Measurements from ENCODE around the gene CNOT4.

CNOT4 gene

DNA sequence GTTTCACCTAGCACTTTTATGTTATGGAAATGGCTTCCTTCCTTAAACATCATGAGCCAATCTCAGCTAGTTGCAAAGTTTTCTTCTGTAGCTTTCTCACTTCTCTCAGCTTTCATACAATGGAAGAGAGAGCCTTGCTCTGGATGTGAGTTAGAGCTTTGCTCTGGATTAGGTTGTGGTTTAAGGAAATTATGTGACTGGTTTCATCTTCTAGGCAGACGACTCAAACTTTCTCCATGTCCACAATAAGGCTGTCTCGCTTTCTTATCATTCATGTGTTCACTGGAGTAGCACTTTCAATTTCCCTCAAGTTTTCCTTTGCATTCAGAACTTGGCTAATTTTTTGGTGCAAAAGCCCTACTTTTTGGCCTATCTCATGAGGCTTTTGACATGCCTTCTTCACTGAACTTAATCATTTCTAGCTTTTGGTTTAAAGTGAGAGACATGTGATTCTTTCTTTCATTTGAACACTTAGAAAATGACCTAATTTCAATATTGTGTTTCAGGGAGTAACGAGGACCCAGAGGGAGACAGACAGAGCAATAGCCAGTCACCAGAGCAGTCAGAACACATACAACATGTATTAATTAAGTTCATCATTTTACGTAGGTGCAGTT is 49.8 kb downstream of the CNOT4 start:
- Mint-ChIP-seq H3K4me3 (no peak overlapping the region), H3K9me3 (peaks cover 20% of the 10 kb centered on the region), H3K27ac (no peak overlapping the region), H3K27me3 (ENCODE audit: low read depth, poor library complexity) (no peaks in the 10 kb centered on the region), H3K4me1 (peaks cover 23% of the 10 kb centered on the region), H3K36me3 (ENCODE audit: low read depth) (peaks cover 30% of the 10 kb centered on the region)
- DNase-seq: no peak
- TF ChIP-seq, protein P1, sequence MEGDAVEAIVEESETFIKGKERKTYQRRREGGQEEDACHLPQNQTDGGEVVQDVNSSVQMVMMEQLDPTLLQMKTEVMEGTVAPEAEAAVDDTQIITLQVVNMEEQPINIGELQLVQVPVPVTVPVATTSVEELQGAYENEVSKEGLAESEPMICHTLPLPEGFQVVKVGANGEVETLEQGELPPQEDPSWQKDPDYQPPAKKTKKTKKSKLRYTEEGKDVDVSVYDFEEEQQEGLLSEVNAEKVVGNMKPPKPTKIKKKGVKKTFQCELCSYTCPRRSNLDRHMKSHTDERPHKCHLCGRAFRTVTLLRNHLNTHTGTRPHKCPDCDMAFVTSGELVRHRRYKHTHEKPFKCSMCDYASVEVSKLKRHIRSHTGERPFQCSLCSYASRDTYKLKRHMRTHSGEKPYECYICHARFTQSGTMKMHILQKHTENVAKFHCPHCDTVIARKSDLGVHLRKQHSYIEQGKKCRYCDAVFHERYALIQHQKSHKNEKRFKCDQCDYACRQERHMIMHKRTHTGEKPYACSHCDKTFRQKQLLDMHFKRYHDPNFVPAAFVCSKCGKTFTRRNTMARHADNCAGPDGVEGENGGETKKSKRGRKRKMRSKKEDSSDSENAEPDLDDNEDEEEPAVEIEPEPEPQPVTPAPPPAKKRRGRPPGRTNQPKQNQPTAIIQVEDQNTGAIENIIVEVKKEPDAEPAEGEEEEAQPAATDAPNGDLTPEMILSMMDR (IDR thresholded peaks at IDR 0.05): no peak

DNA sequence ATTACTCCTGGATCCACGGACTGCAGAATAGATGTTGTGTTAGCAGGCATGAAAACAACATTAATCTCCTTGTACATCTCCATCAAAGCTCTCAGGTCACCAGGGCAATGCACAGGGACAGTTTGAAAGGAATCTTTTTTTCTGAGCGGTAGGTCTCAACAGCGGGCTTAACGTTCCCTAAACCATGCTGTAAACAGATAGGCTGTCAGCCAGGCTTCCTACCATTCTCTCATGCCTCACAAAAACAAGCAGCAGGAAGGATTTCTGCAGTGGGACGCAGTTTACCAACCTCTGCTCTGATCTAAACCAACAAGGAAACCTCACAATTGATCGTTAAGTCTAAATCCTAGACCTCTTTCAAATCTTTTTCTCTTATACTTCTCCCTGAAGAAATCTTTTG is 50.8 kb downstream of the CNOT4 start:
- no peak for DNase-seq
- H3K4me3 Mint-ChIP-seq: no peak overlapping the region

DNA sequence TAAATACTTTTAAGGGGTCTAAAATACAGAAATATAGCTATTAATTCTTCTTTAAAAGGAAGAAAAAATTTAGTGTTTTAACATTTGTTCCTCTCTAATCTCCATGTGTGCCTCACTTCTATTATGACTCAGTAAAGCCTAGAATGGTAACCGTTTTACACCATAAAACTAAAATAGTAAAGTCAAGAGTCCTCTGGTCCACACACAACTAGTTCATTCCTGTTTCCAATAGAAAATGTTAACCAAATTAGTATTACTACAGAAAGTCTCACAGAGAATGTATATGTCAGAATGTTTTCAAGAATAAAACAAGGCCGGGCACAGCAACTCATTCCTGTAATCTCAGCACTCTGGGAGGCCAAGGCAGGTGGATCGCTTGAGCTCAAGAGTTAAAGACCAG is 55.8 kb downstream of the CNOT4 start:
- DNase-seq: no peak
- TF ChIP-seq, protein P1 (IDR thresholded peaks at IDR 0.05): no peak
- Mint-ChIP-seq H3K27me3 (ENCODE audit: low read depth, poor library complexity) (no peaks in the 10 kb centered on the region), H3K36me3 (ENCODE audit: low read depth) (no peaks in the 10 kb centered on the region), H3K4me3 (no peak overlapping the region), H3K4me1 (peaks cover 5% of the 10 kb centered on the region), H3K27ac (peak overlapping the region; percentile 55), H3K9me3 (no peaks in the 10 kb centered on the region)

More for the DNA sequence above, 50.8 kb downstream of the CNOT4 start:
- Mint-ChIP-seq H3K9me3 (peaks cover 13% of the 10 kb centered on the region), H3K36me3 (ENCODE audit: low read depth) (peaks cover 23% of the 10 kb centered on the region), H3K27me3 (ENCODE audit: low read depth, poor library complexity) (no peaks in the 10 kb centered on the region), H3K4me1 (peaks cover 23% of the 10 kb centered on the region), H3K27ac (peak overlapping the region; percentile 52)
- TF ChIP-seq, protein P1 (IDR thresholded peaks at IDR 0.05): no peak

DNA sequence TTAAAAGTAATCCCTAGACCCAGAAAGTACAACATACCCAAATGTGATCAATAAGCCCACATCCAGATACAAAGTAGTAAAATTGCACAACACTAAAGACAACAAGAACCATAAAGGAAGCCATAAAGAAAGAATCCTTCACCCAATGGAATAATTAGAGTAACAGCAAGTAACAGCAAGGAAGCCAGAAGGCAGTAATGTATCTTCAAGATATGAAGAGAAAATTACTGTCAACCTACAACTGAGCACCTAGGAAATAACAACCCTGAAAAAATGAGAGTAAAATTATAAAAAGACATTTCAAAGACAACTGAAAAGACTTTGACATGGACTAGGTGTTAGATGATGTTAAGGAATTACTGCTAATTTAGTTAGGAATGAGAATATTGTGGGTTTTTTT is 60.5 kb downstream of the CNOT4 start:
- H3K27ac Mint-ChIP-seq: no peak overlapping the region
- H3K9me3 Mint-ChIP-seq: no peaks in the 10 kb centered on the region
- no peak overlapping the region for H3K4me3 Mint-ChIP-seq
- TF ChIP-seq, protein P1 (IDR thresholded peaks at IDR 0.05): no peak
- no peaks in the 10 kb centered on the region for H3K27me3 Mint-ChIP-seq (ENCODE audit: low read depth, poor library complexity)
- H3K36me3 Mint-ChIP-seq (ENCODE audit: low read depth): peaks cover 7% of the 10 kb centered on the region
- DNase-seq: no peak
- no peaks in the 10 kb centered on the region for H3K4me1 Mint-ChIP-seq

DNA sequence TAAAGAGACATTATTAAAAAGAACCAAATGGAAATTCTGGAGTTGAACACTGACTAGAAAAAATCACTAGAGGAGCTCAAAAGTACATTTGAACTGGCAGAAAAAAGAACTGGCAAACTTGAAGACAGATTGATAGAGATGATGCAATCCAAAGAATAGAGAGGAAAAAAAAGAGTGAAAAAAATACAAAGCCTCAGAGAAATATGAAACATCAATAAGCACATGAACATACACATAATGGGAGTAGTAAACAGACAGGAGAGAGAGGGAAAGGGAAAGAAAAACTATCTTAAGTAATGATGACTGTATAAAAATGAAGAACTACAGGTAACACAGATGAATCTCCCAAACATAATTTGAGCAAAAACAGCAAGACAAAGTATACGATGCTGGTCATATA is 61.1 kb downstream of the CNOT4 start:
- Mint-ChIP-seq H3K9me3 (no peaks in the 10 kb centered on the region), H3K4me3 (no peak overlapping the region), H3K27ac (no peak overlapping the region), H3K4me1 (no peaks in the 10 kb centered on the region), H3K27me3 (ENCODE audit: low read depth, poor library complexity) (no peaks in the 10 kb centered on the region), H3K36me3 (ENCODE audit: low read depth) (peaks cover 7% of the 10 kb centered on the region)
- DNase-seq: no peak
- TF ChIP-seq, protein P1 (IDR thresholded peaks at IDR 0.05): no peak

DNA sequence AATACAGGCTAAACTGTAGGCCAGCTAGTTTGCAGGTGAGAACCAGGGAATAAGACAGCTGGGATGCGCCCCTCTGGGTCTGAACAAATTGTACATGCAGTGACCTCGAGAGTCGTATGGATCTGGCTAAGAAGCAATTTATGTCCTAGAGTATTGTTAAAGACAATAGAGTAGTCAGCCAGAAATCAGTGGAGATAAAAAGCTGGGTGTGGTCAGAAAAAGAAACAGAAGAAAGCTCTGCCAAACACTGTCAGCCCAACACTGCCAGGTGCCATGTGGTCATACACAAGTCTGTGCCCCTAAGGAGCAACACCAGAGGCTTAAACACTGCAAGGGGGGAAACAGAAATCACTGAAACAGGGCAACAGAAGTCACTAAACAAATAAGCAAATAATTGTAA is 62.2 kb downstream of the CNOT4 start:
- H3K36me3 Mint-ChIP-seq (ENCODE audit: low read depth): peaks cover 7% of the 10 kb centered on the region
- H3K4me3 Mint-ChIP-seq: no peak overlapping the region
- H3K9me3 Mint-ChIP-seq: no peaks in the 10 kb centered on the region
- H3K27me3 Mint-ChIP-seq (ENCODE audit: low read depth, poor library complexity): peaks cover 3% of the 10 kb centered on the region
- DNase-seq: no peak
- H3K4me1 Mint-ChIP-seq: no peaks in the 10 kb centered on the region
- TF ChIP-seq, protein P1 (IDR thresholded peaks at IDR 0.05): no peak
- H3K27ac Mint-ChIP-seq: peak overlapping the region; percentile 72
